ENCODE results near the gene THSD4.

Gene THSD4

GRCh38 chr15:71570736-71571135 is 455.5 kb downstream of the THSD4 start:
- DNase-seq, result no peak

- no peak for DNase-seq
Measured at GRCh38 chr15:71571641-71572040, 456.4 kb downstream of the THSD4 start.

- DNase-seq, result no peak
Measured at GRCh38 chr15:71572452-71573053, 457.3 kb downstream of the THSD4 start.

- DNase-seq, result no peak
Measured at GRCh38 chr15:71573599-71573998, 458.3 kb downstream of the THSD4 start.

- no peak for DNase-seq
Measured at GRCh38 chr15:71575474-71576045, 460.3 kb downstream of the THSD4 start.

GRCh38 chr15:71577071-71577470 is 461.8 kb downstream of the THSD4 start:
- DNase-seq, result no peak

- no peak for DNase-seq
Measured at GRCh38 chr15:71581398-71581930, 466.2 kb downstream of the THSD4 start.

GRCh38 chr15:71585159-71585558 is 469.9 kb downstream of the THSD4 start:
- DNase-seq, result no peak

- no peak for DNase-seq
Measured at GRCh38 chr15:71586463-71586862, 471.2 kb downstream of the THSD4 start.

- no peak for DNase-seq
Measured at GRCh38 chr15:71588746-71589145, 473.5 kb downstream of the THSD4 start.

GRCh38 chr15:71591057-71591456 is 475.8 kb downstream of the THSD4 start:
- DNase-seq, result no peak

GRCh38 chr15:71592203-71592602 is 476.9 kb downstream of the THSD4 start:
- DNase-seq, result no peak

- no peak for DNase-seq
Measured at GRCh38 chr15:71595846-71596553, 480.7 kb downstream of the THSD4 start.

GRCh38 chr15:71596672-71597071 is 481.4 kb downstream of the THSD4 start:
- no peak for DNase-seq

- no peak for DNase-seq
Measured at GRCh38 chr15:71597126-71597525, 481.9 kb downstream of the THSD4 start.

- no peak for DNase-seq
Measured at GRCh38 chr15:71597637-71598036, 482.4 kb downstream of the THSD4 start.

- no peak for DNase-seq
Measured at GRCh38 chr15:71598741-71599140, 483.5 kb downstream of the THSD4 start.

- DNase-seq, result no peak
Measured at GRCh38 chr15:71599418-71600151, 484.3 kb downstream of the THSD4 start.

- no peak for DNase-seq
Measured at GRCh38 chr15:71600237-71600636, 485.0 kb downstream of the THSD4 start.

GRCh38 chr15:71601038-71601834 is 486.0 kb downstream of the THSD4 start:
- no peak for DNase-seq

- no peak for DNase-seq
Measured at GRCh38 chr15:71603379-71603778, 488.1 kb downstream of the THSD4 start.

GRCh38 chr15:71607383-71607782 is 492.1 kb downstream of the THSD4 start:
- no peak for DNase-seq
